Measurements from ENCODE around the gene TBC1D22A.

The TBC1D22A gene

DNA sequence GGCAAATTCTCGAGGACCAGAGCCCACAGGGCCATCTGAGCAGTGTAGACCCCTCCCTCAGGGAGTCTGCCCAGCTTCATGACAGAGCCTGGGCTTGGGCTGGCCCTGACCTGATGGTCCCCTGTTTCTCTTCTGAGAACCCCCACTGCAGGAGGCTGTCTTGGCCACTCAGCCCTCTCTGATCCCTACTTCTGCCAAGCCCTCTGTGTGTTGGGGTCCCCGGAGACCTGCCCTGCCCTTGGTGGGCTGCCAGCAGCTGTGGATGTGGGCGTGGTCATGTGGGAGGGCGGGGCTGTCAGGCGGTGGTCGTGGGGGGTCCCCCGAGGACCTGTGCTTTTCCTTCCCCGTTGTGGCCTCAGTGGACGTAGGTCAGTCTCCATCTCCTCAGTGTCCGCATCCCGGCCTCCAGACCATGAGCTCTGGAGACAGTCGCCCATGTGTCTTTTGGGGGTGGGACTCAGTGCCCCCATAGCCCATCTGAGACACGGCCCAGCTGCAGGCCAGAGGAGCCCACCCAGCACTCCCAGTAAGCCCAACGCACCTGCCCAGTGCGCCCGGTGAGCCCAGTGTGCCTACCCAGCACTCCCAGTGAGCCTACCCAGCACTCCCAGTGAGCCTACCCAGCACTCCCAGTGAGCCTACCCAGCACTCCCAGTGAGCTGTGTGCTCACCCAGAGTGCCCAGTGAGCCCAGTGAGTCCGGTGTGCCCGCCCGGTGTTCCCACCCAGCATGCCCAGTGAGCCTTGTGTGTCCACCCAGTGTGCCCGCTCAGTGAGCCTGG, 409.2 kb downstream of the TBC1D22A start:
- Mint-ChIP-seq H3K4me1 (peaks cover 6% of the 10 kb centered on the region), H3K27me3 (ENCODE audit: low read depth) (peaks cover 3% of the 10 kb centered on the region), H3K9me3 (no peaks in the 10 kb centered on the region), H3K36me3 (ENCODE audit: low read depth) (peaks cover 20% of the 10 kb centered on the region), H3K4me3 (no peak overlapping the region), H3K27ac (no peak overlapping the region)
- TF ChIP-seq CTCF (IDR thresholded peaks at IDR 0.05; ENCODE audit: unreplicated experiment in 3 of 3) = no peak

DNA sequence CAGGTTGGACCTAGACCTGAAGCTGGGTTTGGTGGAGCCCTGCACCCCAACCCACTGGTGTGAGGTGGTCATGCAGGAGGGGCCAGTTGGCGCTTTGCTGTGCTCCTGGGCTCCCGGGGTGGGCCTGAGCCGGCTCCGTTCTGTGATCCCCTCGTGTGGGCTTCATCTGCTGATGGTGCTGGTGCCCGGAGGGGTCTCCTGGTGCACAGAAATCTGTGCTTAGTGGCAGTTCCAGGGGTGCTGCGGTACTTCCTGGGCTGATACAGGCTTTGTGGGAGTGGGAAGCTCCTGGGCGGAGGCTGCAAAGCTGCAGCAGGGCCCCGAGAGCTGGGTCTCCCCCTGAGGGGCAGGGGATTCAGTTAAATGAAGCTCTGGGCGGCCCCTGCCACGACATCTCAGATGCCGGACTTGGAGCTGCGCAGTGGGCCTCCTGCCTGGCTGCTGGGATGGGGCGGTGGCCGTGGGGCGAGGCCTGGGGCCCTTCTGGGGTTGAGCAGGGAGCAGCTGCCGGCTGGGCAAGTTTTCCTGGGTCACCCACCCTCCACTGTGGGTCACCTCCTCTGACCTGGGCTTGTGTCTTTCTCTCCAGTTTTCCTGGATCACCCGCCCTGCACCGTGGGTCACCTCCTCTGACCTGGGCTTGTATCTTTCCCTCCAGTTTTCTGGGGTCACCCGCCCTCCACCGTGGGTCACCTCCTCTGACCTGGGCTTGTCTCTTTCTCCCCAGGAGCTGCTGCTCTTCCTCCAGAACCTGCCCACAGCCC, 410.5 kb downstream of the TBC1D22A start:
- Mint-ChIP-seq H3K27me3 (ENCODE audit: low read depth) (no peaks in the 10 kb centered on the region), H3K9me3 (no peaks in the 10 kb centered on the region), H3K36me3 (ENCODE audit: low read depth) (peaks cover 13% of the 10 kb centered on the region), H3K27ac (no peak overlapping the region), H3K4me1 (peaks cover 6% of the 10 kb centered on the region), H3K4me3 (no peak overlapping the region)
- TF ChIP-seq CTCF (IDR thresholded peaks at IDR 0.05; ENCODE audit: unreplicated experiment in 3 of 3) = no peak

DNA sequence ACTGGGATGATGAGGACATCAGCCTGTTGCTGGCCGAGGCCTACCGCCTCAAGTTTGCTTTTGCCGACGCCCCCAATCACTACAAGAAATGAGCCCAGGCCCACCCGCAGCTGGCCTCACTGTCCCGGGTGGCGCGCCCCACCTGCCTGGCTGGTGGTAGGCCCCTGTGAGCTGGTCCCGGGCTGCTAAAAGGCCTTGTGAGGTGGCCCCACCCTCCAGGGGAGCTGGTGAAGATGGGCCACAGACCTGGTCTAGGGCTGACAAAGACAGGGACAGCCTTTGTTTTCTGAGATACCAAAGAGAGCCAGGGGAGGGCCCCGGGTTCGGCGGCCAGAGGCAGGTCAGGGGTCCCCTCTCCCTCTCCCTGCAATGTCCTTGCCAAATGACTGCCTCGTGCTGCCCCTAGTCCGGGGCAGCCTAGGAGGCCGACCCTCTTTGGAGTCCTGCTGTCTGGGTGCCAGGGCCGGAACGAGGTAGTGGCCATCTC, 411.1 kb downstream of the TBC1D22A start:
- Mint-ChIP-seq H3K27me3 (ENCODE audit: low read depth) (no peaks in the 10 kb centered on the region), H3K36me3 (ENCODE audit: low read depth) (peaks cover 13% of the 10 kb centered on the region), H3K27ac (no peak overlapping the region), H3K9me3 (no peaks in the 10 kb centered on the region), H3K4me3 (no peak overlapping the region), H3K4me1 (peaks cover 6% of the 10 kb centered on the region)
- TF ChIP-seq CTCF (IDR thresholded peaks at IDR 0.05; ENCODE audit: unreplicated experiment in 3 of 3) = no peak

- H3K4me3 Mint-ChIP-seq = no peak overlapping the region
- peaks cover 6% of the 10 kb centered on the region for H3K4me1 Mint-ChIP-seq
- H3K27me3 Mint-ChIP-seq (ENCODE audit: low read depth) = no peaks in the 10 kb centered on the region
- no peak for TF ChIP-seq CTCF (IDR thresholded peaks at IDR 0.05; ENCODE audit: unreplicated experiment in 3 of 3)
- peaks cover 18% of the 10 kb centered on the region for H3K36me3 Mint-ChIP-seq (ENCODE audit: low read depth)
- H3K27ac Mint-ChIP-seq = no peak overlapping the region
- H3K9me3 Mint-ChIP-seq = peaks cover 4% of the 10 kb centered on the region
These were observed 411.6 kb downstream of the TBC1D22A start for GRCh38 chr22:47174096-47174495.

- Mint-ChIP-seq H3K27me3 (ENCODE audit: low read depth) (no peaks in the 10 kb centered on the region), H3K4me1 (peaks cover 6% of the 10 kb centered on the region), H3K4me3 (no peak overlapping the region)
These were observed 412.2 kb downstream of the TBC1D22A start for GRCh38 chr22:47174671-47175112.

More at GRCh38 chr22:47174671-47175112, 412.2 kb downstream of the TBC1D22A start:
- peaks cover 18% of the 10 kb centered on the region for H3K36me3 Mint-ChIP-seq (ENCODE audit: low read depth)
- TF ChIP-seq CTCF (IDR thresholded peaks at IDR 0.05; ENCODE audit: unreplicated experiment in 3 of 3) = no peak
- H3K9me3 Mint-ChIP-seq = peaks cover 4% of the 10 kb centered on the region
- H3K27ac Mint-ChIP-seq = peak overlapping the region in 2 of 3 experiments; percentile 64 to 85
